Transverse colon (tissue), 4 donors: ENCODE measurements around the gene NFIA. TPM values are rescaled to one million over a fixed set of nuclear protein-coding genes. Genes with fewer than 3 reads are reported as not detected.

Source experiments
- DNase-seq: peaks from one replicate; pipeline ENCODE4 v3.0.0-alpha.2; 2019
- H3K27ac ChIP-seq, 4 donors: fragments of 200-600 bp; sonication (generic); 2 replicates each; pipeline ENCODE4 v1.5.1; 2016 to 2018; ENCODE audit warnings: inconsistent platforms in 4 of 4
- H3K27me3 ChIP-seq: fragments of 200-600 bp; sonication (generic); 2 replicates; pipeline ENCODE4 v1.5.1; 2017; ENCODE audit warnings: inconsistent platforms
- H3K36me3 ChIP-seq, 4 donors: fragments of 200-600 bp; sonication (generic); 2 replicates each; pipeline ENCODE4 v1.5.1; 2017 to 2019; ENCODE audit warnings: inconsistent platforms in 4 of 4
- H3K4me1 ChIP-seq, 4 donors: fragments of 200-600 bp; sonication (generic); 2 replicates each; pipeline ENCODE4 v1.5.1; 2017 to 2020; ENCODE audit warnings: inconsistent platforms in 4 of 4
- H3K4me3 ChIP-seq, 4 donors: fragments of 200-600 bp; sonication (generic); 1 replicate in 1 of 4; 2 replicates in 3 of 4; pipeline versions ENCODE4 v1.5.1 to v1.6.1; 2017 to 2019; ENCODE audit warnings: inconsistent platforms in 4 of 4
- H3K9me3 ChIP-seq, 2 donors: fragments of 200-600 bp; sonication (generic); 2 replicates each; pipeline ENCODE4 v1.5.1; 2017 to 2019; ENCODE audit warnings: inconsistent platforms in 2 of 2
- EP300 ChIP-seq: sonication (generic); formaldehyde crosslinking; IDR thresholded peaks from one replicate; pipeline ENCODE4 v1.6.1; 2017; ENCODE audit warnings: antibody characterized with exemption, low read depth
- POLR2A ChIP-seq: fragments of 450-650 bp; IDR thresholded peaks from one replicate; pipeline ENCODE4 v1.6.1; 2016; ENCODE audit warnings: antibody characterized with exemption, mild to moderate bottlenecking, moderate library complexity
- POLR2AphosphoS5 ChIP-seq, 3 donors: sonication (generic); formaldehyde crosslinking; IDR thresholded peaks; one replicate each; pipeline ENCODE4 v1.6.1; 2016; ENCODE audit warnings: antibody characterized with exemption in 3 of 3
- WGBS, 2 donors: methylation state at CpG; one replicate each; pipeline ENCODE4 v1.1.5; 2018; ENCODE audit warnings: low coverage in 1 of 2; 5-methylcytosine and 5-hydroxymethylcytosine counted together
- in situ Hi-C, 4 donors: fragments of 200-750 bp; cut with MboI; loops; one replicate each; pipeline versions ENCODE4 v1.15.0 to v1.15.1; 2017; ENCODE audit warnings: low sequenced_read_pairs in 3 of 4, low pct_ligation_motif_present in 1 of 4, low pct_unique_long_range_greater_than_20kb in 1 of 4
- intact Hi-C: fragments of 100-400 bp; cut with DNase I; formaldehyde crosslinking; loops from one replicate; pipeline ENCODE4 v1.15.1; 2023; ENCODE audit warnings: low total_unique reads
- total RNA-seq, 4 donors: library from RNA; depleted of rRNA; stranded (reverse); fragments of >200 nt; gene quantifications; one replicate each; pipeline ENCODE4 v1.1.0, GENCODE V29; 2016
- TF ChIP-seq, protein P1 (sequence below), 5 experiments: fragments of 200-600 bp in 3 of 5; fragments of 450-650 bp in 2 of 5; sonication (generic) in 3 of 5; IDR thresholded peaks; 1 replicate in 2 of 5; 2 replicates in 3 of 5; pipeline ENCODE4 v1.5.1; 2016 to 2017; ENCODE audit warnings: antibody characterized with exemption in 5 of 5, inconsistent platforms in 3 of 5, mild to moderate bottlenecking in 2 of 5, moderate library complexity in 1 of 5

The NFIA gene
- total RNA-seq, 4 donors from 2014 or later = 17.3 to 37.2 (median 29.8) TPM

DNA sequence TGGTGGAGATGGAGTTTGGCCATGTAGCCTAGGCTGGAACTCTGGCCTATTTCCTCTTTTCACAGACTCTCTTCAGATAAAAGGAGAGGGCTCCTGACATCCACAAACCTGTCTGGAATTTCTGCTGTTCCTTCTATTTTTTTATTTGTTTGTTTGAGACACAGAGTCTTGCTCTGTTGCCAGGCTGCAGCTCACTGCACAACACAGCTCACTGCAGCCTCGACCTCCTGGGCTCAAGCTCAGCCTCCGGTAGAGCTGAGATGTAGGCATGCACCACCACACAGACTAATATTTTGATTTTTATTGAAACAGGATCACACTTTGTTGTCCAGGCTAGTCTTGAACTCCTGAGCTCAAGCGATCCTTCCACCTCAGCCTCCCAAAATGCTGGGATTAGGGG lies 411.6 kb downstream of the NFIA start:
- Histone ChIP-seq H3K27me3 (no peaks in the 10 kb centered on the region), H3K4me1 (peaks cover 0 to 4% (median 0%) of the 10 kb centered on the region in 4 donors), H3K9me3 (no peaks in the 10 kb centered on the region), H3K4me3 (no peak overlapping the region), H3K36me3 (no peaks in the 10 kb centered on the region), H3K27ac (no peak overlapping the region)
- DNase-seq = no peak
- intact Hi-C loops = no loop called here
- in situ Hi-C loops = no loop called here
- 83% methylated on average over 3 of the region's 3 CpGs; no CpG with 5 or more reads in 1 of the 2 donors for WGBS, 2 donors
- no peak for TF ChIP-seq POLR2A
- TF ChIP-seq, protein P1, sequence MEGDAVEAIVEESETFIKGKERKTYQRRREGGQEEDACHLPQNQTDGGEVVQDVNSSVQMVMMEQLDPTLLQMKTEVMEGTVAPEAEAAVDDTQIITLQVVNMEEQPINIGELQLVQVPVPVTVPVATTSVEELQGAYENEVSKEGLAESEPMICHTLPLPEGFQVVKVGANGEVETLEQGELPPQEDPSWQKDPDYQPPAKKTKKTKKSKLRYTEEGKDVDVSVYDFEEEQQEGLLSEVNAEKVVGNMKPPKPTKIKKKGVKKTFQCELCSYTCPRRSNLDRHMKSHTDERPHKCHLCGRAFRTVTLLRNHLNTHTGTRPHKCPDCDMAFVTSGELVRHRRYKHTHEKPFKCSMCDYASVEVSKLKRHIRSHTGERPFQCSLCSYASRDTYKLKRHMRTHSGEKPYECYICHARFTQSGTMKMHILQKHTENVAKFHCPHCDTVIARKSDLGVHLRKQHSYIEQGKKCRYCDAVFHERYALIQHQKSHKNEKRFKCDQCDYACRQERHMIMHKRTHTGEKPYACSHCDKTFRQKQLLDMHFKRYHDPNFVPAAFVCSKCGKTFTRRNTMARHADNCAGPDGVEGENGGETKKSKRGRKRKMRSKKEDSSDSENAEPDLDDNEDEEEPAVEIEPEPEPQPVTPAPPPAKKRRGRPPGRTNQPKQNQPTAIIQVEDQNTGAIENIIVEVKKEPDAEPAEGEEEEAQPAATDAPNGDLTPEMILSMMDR (IDR thresholded peaks at IDR 0.05) = no peak
- no peak for TF ChIP-seq EP300
- no peak for TF ChIP-seq POLR2AphosphoS5 (IDR thresholded peaks at IDR 0.05)

DNA sequence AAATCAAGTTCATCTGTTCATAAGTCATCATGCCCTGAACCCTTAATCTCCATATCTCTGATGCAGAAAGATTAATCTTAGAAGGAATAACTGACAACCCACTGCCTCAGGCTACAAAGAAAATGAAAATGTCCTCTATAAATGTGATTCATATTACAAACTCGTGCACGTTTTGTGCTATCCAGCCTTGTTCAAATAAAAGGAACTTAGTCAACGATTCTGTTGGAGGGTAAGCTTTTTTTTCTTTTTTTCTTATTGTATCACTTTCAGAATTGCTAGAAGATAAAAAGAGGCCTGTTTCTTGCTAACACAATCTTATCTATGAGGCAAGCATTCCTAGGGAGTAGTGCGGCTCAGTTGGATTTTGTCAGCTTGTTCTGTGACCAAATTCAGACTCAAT lies 414.1 kb downstream of the NFIA start:
- TF ChIP-seq POLR2AphosphoS5 (IDR thresholded peaks at IDR 0.05) (no peak), EP300 (no peak), POLR2A (no peak)
- TF ChIP-seq, protein P1 (IDR thresholded peaks at IDR 0.05) = no peak
- no peaks in the 10 kb centered on the region for H3K9me3 ChIP-seq
- no peak overlapping the region for H3K4me3 ChIP-seq
- H3K36me3 ChIP-seq = no peaks in the 10 kb centered on the region
- WGBS, 2 donors = 66 to 70% methylated on average over 4 of the region's 4 CpGs
- peaks cover 0 to under 1% (median 0%) of the 10 kb centered on the region in 4 donors for H3K4me1 ChIP-seq
- H3K27me3 ChIP-seq = no peaks in the 10 kb centered on the region
- H3K27ac ChIP-seq = no peak overlapping the region
- intact Hi-C loops (no loop called here), in situ Hi-C loops (no loop called here)
- DNase-seq = no peak

DNA sequence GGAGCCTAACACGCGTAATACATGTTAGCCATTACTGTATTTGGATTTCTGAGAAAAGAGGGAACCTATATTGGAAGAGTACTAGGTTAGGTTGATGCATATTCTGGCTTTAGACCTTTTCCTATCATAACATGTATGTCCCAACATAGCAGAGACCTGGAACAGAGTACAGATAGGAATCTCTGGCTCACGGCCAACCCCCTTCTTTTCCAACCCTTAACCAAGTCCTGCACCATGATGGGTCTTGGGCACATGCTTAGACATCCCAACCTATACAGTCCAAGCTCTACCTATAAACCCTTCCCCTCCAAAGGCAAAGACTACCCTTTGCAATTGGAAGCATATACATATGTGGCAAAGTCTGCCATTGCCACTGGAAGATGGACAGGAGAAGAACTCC lies 414.7 kb downstream of the NFIA start:
- TF ChIP-seq, protein P1 (IDR thresholded peaks at IDR 0.05) = no peak
- no peak for TF ChIP-seq POLR2AphosphoS5 (IDR thresholded peaks at IDR 0.05)
- TF ChIP-seq POLR2A = no peak
- no peak for TF ChIP-seq EP300
- 88 to 91% methylated on average over 3 of the region's 3 CpGs for WGBS, 2 donors
- no peak overlapping the region for H3K4me3 ChIP-seq
- DNase-seq = no peak
- in situ Hi-C loops = no loop called here
- no peaks in the 10 kb centered on the region for H3K27me3 ChIP-seq
- intact Hi-C loops = no loop called here
- H3K4me1 ChIP-seq = no peaks in the 10 kb centered on the region
- H3K27ac ChIP-seq = no peak overlapping the region
- no peaks in the 10 kb centered on the region for H3K36me3 ChIP-seq
- H3K9me3 ChIP-seq = no peaks in the 10 kb centered on the region

DNA sequence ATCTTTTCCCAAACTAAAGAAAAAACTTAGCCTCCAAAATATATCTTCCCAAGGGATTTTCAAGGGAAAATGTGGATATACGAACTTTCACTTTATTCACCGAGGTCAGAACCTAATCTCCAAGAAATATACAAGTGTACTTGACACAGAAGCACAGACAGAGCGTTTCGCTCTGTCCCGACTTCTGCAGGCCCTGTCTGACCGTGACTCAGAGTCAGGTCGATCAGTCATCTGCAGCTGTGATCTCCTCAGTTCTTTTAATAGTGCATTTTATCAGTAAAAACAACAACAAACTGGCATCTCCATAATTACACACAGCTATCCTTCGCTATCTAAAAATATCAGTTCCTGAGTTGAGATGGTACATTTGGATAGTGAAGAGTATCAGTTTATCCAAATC lies 416.0 kb downstream of the NFIA start:
- H3K4me1 ChIP-seq = no peaks in the 10 kb centered on the region
- TF ChIP-seq POLR2AphosphoS5 (IDR thresholded peaks at IDR 0.05) (no peak), EP300 (no peak), POLR2A (no peak)
- TF ChIP-seq, protein P1 (IDR thresholded peaks at IDR 0.05) = no peak
- 88 to 89% methylated on average over 7 to 8 of the region's 8 CpGs for WGBS, 2 donors
- DNase-seq = no peak
- in situ Hi-C loops = no loop called here
- no peaks in the 10 kb centered on the region for H3K9me3 ChIP-seq
- no peaks in the 10 kb centered on the region for H3K36me3 ChIP-seq
- H3K27ac ChIP-seq = no peak overlapping the region
- intact Hi-C loops = no loop called here
- no peaks in the 10 kb centered on the region for H3K27me3 ChIP-seq
- H3K4me3 ChIP-seq = no peak overlapping the region
